Hematopoietic multipotent progenitor cell (in vitro differentiated cells): ENCODE measurements around the gene ANXA8L1. TPM values are rescaled to one million over a fixed set of nuclear protein-coding genes. Genes with fewer than 3 reads are reported as not detected.
"Not testable (repeated sequence)": the region's sequence is repeated elsewhere in the genome, so short reads cannot be mapped to it uniquely, and the experiment has no call there.

Source experiments
- DNase-seq, 3 donors: peaks; one replicate each; pipeline ENCODE4 v3.0.0-alpha.2; 2011 to 2015; ENCODE audit warnings: low read depth in 2 of 3, low spot score in 2 of 3
- total RNA-seq: library from RNA; depleted of rRNA; stranded (reverse); fragments of >200 nt; gene quantifications from one replicate; pipeline ENCODE4 v1.2.3, GENCODE V29; 2012

ANXA8L1 gene, protein sequence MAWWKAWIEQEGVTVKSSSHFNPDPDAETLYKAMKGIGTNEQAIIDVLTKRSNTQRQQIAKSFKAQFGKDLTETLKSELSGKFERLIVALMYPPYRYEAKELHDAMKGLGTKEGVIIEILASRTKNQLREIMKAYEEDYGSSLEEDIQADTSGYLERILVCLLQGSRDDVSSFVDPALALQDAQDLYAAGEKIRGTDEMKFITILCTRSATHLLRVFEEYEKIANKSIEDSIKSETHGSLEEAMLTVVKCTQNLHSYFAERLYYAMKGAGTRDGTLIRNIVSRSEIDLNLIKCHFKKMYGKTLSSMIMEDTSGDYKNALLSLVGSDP
- total RNA-seq = not detected

DNA sequence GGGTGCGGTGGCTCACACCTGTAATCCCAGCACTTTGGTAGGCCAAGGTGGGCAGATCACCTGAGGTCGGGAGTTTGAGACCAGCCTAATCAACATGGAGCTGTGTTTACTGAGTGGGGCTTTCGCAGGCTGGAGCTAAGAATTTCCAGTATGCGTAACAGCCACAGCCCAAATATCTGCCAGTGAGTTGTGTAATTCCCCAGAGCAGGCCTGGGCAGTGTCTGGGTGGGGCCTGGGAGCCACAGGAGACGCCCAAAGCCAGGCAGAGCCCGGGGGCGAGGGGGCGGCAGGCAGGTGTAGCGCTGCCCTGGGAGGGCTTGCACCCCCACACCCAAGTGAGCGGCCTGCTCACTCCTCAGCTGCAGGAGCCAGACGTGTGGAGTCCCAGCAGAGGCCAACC, at the start of gene ANXA8L1:
Gene ANXA8L1 (plus strand): TSS at position 371 of the 400 bp plus-strand sequence. CDS start 76 bp downstream, outside the sequence.
- not testable (repeated sequence) for DNase-seq

DNA sequence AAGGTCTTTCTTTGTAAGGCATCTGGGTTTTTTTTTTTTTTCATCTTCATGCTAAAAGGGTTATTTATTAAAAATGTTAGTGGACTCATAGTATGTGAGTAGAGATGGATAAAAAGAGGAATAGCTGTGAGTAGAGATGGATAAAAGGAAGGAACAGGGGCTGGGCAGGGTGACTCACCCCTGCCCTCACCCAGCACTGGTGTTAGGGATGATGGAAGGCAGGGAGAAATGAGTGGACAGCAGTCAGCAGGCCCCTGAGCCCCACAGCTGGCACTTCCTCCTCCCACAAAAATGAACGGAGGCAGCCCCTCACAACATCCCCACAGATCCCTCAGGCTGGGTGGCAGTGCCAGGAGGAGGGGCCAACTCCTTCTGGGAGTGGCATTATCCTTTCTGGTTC, 49.5 kb upstream of the ANXA8L1 start:
- DNase-seq = no peak

DNA sequence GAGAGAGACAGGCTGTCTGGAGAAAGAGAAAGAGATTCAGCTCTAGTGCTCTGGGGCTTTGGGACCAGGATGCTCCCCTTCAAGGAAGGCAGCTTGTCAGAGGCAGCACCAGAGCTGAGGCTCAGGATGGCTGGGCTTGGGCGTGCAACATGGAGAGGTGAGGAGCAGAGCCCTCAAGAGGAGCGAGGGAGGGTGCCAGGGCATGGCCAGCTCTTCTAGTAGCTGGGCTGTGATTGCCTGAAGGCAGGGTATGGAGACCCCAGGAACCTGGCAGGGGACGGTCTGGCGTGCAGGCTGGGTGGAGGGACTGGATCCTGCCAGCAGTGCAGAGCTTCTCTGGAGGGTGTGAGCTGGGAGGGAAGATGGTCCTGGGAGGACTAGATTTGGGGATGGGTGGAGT, 48.6 kb upstream of the ANXA8L1 start:
- no peak for DNase-seq

DNA sequence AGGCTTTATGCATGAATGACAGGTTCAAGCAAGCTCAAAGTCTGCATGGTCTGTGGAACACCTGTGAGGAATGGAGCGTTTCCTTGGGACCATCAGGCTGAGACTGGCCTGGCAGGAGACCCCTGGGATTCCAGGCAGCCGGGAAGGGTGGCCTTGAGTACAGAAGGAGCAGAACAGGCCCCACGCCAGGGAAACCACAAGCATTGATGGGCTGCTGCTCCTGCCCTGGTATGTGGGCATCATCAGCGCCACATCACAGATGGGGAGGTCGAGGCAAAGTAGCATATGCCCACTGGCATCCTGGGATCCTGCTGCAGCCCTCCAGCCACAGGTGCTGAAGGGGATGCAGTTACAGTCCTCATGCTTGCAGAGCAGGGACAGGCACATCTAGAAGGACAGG, 47.9 kb upstream of the ANXA8L1 start:
- no peak for DNase-seq

DNA sequence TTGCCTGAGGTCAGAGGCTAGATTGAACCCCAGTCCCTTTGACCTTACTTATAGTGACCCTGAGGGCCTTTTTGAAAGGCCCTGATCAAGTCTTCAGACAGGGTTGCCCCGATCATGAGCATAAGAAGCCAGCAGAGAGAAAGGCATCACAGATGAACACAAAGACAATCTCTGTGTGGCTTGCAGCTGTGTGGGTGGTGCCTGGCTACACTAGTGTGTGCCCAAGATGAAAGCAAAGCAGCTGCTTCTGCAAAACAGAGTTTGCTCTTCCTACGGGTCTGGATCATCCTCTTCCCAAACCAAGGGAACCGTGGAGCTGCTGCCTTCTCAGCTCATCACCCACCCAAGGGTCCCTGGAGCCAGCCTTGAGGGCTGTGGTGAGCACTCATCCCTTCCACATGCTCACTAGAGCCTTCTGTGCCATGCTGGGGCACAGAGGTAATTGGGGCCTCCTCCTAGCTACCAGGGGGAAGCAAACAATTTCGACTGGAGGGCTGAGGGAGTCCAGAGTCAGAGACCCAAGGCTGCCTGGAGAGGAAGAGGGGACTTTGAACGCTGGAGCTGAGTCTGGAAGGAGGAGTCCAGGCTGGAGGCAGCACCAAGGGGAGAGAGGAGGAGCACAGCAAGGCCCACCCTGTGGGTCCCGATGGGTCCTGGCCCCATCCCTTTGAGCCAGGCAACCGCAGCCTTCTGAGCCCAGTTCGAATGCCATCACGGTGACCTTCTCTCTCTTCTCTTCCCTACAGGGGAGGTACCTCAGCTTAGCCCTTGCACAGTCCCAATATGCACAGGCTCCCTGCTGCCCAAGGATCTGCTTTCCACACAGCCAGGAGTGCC, 46.5 kb upstream of the ANXA8L1 start:
- no peak for DNase-seq

DNA sequence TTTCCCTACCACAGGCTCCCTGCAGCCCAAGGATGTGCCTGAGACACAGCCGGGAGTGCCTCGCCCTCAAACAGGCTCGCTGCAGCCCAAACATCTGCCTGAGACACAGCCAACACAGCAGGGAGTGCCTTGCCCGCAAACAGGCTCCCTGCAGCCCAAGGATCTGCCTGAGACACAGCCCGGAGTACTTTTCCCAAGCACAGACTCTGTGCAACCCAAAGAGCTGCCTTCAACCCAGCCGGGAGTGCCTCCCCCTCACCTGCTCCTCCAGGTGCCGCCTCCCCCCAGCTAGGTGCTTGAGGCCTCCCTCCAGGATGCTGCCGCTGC, 45.9 kb upstream of the ANXA8L1 start:
- no peak for DNase-seq

DNA sequence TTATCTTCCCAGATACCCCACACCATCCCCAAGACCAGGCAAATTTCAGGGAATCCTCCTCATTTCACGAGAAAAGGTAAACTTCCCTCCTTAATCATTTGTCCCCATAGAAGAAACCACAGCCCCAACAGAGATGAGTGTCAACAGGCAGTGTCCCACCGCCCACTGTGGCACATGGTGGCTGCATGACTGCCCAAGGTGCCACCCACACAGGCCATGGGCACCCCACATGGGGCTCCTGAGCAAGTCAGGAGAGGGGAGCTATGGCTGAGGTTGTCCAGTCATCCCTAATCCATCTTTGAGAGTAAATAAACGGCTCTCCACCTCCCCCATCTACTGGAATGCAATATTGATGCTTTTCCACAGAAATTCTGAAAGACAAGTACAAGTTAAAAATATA, 44.7 kb upstream of the ANXA8L1 start:
- no peak for DNase-seq

DNA sequence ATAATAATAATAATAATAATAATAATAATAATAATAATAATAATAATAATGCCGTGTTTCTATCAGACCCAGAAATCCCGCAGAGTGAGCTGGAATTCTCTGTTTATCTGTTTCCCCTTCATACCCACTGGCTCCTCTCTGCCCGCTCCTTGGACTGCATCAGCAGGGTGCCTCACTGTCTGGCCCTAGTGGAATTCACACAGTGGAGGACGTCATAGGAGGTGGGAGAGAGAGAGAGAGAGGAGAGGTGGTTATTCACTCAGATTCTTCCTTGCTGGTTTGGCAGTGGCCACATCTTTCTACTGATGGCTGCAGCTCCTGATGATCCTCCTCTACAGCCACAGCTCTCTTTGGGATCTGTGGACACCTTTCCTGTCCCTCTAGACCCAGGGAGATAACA, 10.1 kb upstream of the ANXA8L1 start:
- DNase-seq = not testable (repeated sequence)

DNA sequence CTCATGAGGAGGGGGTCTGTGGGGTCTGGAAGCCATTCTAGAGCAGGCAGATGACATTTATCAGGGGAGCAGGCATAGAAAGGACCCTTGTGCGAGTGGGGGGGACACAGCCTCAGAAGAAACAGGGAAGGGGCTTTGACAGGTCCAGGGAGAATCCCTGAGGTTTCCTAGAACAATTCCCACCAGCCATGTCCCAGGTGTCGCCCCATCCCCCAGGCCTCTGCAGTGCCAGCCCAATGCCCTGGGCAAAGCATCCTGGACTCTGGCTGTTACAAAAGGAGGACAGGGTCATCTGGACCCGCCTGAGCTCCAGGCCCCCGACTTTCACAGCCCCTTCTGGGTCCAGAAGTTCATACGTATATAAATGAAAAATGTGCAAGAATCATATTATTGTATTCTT, 8.4 kb upstream of the ANXA8L1 start:
- not testable (repeated sequence) for DNase-seq

DNA sequence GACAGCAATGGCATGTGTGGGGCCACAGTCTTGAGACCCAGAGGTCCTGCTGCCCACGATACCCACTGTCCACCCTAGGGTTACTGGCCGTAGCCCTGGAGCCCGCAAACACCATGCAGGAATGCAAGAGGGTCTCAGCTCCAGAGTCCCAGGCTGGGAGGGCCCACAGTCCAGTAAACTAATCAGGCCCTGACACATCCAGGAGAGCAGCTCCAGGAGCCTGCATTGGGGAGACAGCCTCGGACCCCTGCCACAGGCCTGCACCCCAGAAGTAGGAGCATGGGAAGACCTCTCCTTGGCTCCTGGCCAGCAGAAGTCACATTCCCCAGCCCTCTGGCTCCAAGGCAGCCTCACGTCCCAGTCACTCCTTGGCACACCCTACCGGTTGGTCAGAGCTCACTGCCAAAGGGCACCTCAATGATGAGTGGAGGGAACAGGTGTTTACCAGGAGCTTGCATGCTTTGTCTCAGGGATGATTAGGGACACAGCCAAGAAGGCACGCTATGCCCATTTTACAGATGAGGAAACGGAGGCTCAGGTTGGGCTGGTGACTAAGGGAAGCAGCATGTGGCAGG, 7.8 kb upstream of the ANXA8L1 start:
- DNase-seq = not testable (repeated sequence)

DNA sequence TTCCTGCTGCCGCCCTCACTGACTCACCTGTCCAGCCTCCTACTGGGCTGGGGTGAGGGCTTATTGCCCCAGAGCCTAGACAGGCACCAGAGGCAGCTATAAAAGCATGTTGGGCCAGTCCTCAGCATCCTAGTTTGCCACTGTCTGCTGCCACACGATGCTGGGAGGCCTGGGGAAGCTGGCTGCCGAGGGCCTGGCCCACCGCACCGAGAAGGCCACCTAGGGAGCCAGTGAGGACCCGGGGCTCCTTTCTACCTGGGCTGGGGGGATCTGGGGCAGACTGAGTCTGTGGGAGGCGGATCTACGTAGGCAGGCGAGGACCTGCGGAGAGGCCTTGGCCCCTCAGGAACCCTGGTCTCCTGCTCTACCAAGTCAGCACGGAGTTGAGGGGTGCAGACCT, 6.6 kb upstream of the ANXA8L1 start:
- DNase-seq = not testable (repeated sequence)

DNA sequence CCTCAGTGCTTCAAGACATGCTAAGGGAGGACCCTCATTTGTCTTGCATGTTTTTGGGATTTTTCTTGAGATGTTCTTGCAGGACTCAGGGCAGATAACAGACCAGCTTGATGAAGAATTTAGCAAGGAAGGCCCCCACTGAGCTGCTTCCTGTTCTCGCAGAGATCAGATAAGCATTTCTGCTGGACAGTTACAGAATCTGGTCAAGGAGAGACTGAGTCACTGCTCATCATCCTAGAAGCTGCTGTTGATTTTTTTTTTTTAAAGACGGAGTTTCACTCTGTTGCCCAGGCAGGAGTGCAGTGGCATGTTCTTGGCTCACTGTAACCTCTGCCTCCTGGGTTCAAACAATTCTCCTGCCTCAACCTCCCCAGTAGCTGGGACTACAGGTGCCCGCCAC, 1.2 kb upstream of the ANXA8L1 start:
- DNase-seq = not testable (repeated sequence)

DNA sequence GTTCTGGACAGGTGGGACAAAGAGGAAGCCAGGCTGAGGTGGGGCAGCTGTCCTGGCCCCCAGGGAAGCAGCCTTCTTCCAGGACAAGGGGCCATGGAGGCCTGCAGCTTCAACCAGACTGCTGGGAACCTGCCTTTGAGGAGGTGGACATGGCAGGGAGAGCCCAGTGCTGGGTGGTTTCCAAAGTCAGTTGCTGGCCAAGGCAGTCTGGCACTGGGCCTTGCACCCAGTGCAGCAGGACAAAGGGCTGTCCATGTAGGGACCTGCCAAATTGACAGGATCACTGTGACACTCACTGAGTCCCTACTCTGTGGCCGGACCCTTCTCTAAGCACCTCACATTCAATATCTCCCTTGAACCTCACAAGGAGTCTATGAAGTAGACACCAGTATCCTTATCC, 1.4 kb downstream of the ANXA8L1 start:
- DNase-seq = not testable (repeated sequence)

DNA sequence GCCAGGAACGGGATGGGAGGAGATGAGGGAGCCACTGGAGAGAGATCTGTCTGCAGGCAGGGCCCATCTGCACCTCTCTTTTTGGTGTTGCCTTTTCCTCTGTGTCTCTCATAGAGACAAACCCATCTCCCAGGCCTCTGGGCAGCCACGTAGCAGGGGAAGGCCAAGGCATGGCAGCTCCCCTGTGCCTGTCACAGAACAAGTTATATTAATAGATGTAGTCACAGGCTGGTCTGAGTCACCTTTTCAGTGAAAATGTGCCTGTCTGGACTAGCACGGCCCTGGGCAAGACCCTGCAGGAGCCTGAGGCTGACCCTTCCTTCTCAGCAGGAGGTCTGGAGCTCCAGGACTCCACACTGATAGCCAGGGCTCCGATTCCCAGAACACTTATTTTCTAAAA, 2.1 kb downstream of the ANXA8L1 start:
- DNase-seq = not testable (repeated sequence)

DNA sequence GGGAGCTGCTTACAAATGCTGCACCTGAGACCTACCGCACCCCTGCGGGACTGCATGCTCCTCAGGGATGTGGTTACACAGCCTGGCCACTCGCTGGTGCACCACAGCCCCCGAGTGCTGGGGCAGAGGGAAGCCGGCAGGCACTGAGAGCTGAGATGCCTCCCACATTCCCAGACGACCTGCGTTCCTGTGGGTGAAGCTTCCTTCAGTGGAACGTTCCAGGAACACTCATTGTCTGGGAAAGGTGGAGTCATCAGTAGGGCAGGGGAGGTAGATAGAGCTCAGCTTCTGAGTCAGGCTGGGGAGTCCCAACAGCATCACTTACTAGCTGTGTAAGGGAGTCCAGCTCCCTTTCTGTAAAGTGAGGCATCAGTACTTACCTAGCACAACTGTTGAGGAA, 2.5 kb downstream of the ANXA8L1 start:
- not testable (repeated sequence) for DNase-seq

DNA sequence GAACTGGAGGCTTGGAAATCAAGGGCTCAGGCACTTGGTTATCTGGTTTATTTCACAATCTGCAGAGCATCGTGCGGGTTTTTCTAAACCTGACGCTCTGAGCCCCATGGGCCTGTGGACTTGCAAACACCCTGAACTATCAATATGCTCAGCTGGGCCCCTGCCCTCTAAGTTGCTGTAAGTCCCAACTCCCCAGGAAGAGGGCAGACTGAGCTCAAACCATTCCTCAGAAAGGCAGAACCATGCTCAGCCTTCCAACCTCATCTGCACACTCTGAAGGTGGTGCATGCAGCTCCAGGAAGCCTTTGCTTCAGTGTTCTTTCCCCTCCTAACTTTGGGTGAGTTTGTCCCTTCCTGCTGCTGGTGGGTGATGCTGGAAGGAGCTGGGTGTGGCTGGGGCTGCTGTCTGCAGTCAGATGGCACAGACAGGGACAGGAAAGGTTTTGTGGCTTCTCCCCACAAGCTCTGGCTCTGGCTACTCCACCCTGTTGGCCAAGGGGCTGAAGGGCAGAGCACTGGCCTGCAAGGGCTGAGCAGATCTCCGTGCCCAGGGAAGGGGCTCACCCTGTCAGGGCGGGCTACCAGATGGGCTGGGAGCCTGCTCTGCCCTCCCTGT, 3.8 kb downstream of the ANXA8L1 start:
- DNase-seq = not testable (repeated sequence)

DNA sequence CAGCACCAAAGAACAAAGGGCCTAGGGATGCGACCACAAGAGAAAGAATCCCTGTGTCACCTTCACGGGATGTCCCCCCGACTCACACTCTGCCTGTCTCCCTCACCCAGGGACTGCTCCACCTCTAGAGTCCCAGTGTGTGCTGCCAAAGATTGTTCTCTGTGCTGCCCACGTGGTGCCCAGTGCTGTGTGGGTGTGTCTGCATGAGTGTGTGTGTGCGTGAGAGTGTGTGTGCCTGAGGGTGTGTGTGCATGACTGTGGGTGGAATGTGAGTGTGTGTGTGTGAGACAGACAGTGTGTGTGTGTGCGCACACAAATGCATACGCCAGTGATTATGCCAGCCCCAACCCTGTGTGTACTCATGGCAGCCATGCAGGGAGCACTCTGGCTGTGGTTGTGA, 10.3 kb downstream of the ANXA8L1 start:
- DNase-seq = not testable (repeated sequence)

DNA sequence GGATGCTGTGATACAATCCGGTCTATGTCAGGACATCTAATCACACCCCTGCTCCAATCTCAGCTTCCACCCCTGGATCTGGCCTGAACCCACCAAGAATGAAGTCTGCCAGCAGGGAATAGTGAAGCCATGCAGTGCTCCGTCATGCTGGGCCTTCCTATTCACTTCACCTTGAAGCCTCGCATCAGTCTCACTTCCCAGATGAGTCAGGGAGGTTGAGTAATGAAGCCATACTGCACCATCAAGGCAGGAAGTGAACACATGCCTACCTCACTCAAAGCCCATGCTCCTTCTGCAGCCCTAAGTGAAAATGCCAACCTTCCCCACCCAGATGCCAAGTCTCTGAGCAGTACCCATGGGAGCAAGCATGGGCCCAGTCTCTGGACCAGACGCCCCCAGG, 11.1 kb downstream of the ANXA8L1 start:
- not testable (repeated sequence) for DNase-seq

DNA sequence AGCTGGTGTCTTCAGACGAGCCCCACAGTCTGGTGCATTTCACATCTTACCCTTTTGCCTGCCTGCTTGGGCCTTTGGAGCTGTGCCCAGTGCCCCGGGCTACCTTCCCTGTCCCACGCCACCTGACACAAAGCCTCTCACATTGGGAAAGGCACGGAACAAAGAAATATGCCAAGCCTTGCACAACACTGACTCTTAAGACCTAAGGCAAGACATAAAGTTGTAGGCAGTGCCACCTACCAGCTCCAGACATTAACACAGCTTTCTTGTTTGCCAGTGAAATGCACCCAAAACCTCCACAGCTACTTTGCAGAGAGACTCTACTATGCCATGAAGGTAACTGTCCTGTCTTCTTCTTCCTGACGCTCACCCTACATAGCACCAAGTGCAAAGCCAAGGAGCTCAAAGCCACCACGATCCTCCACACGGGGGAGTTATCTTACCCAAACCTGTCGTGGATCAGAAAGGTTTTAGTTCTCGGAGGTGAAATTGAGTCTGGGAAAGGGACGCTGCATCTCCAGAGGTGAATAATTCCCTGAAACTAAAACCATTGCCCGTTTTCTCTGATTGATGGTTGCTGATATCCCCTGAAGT, 11.8 kb downstream of the ANXA8L1 start:
- DNase-seq = not testable (repeated sequence)

DNA sequence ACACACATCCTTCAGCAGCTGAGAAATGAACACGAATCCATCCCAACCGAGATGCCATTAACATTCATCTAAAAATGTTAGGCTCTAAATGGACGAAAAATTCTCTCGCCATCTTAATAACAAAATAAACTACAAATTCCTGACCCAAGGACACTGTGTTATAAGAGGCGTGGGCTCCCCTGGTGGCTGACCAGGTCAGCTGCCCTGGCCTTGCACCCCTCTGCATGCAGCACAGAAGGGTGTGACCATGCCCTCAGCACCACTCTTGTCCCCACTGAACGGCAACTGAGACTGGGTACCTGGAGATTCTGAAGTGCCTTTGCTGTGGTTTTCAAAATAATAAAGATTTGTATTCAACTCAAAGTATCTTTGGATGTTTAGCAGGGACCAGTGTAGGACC, 15.8 kb downstream of the ANXA8L1 start:
- not testable (repeated sequence) for DNase-seq
